NCI-H1092 (cell line): ENCODE measurements around the gene MED13L.
"Not testable (repeated sequence)": the region's sequence is repeated elsewhere in the genome, so short reads cannot be mapped to it uniquely, and the experiment has no call there.

ENCODE experiments used
- DNase-seq: peaks from one replicate; lab custom pipeline; 2025; lab: John Stamatoyannopoulos, UW

Gene MED13L

DNA sequence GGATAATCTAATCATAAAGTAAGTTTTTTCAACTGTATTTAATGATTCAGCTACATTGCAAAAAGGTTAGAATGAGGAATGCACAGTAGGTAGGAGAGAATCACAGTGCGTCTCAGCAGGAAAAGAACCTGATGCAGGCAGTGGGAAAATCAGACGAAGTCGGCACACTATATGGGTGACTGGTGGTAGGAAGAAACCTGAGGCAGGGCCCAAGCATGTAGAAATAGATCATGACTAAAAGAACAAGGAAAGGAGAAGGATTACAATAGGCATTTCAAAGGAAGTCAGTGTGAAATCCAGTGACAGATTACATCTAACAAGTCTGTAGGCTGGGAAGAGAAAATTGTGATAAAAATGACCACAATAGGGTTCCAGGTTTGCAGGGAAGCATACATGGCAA is 267.0 kb downstream of the MED13L start:
- DNase-seq = no peak

GRCh38 chr12:116009805-116010204 is 267.7 kb downstream of the MED13L start:
- DNase-seq = no peak

- no peak for DNase-seq
Observed at GRCh38 chr12:116006141-116006540, 271.4 kb downstream of the MED13L start.

DNA sequence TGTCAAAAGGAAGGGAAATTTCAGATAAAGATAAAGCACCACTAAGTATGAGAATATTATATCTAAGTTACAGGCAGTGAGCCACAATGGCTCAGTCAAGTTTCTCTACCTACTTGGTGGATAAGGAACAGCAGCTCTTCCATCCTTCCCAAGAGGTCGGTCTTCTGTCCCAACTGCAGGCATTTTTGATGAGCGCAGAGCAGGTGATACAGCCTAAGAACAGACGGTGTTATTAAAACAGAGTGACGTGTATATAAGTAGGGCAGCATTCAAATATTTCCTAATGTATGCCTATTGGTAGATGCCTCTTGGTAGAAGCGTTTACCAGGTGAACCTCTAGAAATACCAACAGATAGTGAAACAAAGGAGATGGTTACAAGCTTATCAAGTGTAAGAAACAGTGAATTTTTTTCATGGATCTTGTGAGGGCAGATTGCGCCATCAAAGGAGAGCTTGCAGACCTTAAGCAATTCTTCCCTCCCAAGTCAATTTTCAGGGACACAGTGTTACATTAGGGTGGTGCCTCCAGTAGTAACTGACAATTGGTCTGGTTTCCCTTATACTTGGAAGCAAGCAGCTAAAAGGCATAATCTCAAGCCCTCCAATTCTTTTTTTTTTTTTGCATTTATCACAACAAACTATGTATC is 274.5 kb downstream of the MED13L start:
- no peak for DNase-seq

- DNase-seq = no peak
Observed at GRCh38 chr12:116000252-116000651, 277.2 kb downstream of the MED13L start.

DNA sequence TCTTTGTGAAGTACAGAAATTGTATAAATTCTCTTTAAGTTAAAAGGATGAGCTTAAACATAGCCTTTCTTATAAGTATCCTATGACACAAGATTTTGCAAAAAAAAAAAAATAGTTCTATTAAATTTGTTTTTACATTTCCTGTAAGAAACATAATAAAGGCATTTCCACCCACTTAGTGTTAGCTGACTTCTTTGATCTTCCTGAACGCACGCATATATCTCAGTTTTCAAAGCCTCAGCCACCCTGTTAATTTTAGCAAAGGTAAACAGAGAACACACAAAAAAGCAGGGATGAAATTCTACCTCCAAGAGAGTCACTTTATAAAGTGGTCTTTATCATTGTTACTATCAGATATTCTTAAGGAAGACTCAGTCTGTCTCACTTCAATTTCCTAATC is 277.9 kb downstream of the MED13L start:
- no peak for DNase-seq

DNA sequence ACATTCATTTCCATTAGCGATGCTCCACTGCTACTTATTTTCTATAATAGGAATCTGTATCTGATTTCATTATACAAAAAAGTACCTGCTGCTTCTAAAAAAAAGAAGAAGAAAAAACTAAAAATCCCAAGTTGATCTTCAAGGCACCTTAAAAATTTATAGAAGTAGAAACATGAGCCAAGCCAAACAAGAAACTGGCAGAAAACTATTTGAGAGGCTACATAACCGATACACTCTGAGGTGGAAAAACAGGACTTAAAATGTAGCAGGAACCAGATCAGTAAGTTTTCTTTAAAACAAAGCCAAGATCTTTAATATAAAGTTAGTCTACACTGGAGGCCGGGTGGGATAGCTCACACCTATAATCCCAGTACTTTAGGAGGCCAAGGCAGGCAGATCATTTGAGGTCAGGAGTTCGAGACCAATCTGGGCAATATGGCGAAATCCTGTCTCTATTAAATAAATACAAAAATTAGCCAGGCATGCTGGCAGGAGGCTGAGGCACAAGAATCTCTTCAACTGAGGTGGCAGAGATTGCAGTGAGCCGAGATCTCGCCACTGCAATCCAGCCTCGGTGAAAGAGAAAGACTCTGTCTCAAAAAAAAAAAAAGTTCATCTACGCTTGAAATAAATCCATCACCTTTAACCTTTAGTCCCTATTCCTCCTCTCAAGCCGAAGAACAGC is 278.6 kb downstream of the MED13L start:
- no peak for DNase-seq

DNA sequence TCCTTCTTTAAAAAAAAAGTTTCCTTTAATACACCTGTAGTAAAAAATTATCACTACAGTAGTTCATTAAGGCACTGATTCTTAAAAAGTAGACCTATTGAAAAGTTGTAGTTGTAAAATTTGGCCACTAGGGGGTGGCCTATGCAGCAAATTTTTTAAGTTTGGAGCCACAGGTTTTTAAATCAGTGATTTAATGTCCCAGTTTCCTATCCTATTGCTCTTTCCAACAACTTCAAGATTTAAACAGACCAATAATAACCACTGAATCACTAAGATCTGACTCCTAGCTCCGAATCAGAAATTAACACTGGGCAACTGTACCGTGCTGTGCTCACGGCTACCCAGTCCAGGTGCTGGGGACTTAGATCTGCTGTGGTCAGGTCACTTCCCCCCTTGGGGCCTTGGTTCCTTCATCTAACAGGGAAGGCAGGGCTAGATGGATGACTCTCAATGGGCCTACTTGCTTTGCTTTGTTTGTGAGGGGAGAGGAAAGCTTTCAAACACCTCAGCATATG is 279.3 kb downstream of the MED13L start:
- no peak for DNase-seq

- no peak for DNase-seq
Observed at GRCh38 chr12:115993737-115994136, 283.8 kb downstream of the MED13L start.

DNA sequence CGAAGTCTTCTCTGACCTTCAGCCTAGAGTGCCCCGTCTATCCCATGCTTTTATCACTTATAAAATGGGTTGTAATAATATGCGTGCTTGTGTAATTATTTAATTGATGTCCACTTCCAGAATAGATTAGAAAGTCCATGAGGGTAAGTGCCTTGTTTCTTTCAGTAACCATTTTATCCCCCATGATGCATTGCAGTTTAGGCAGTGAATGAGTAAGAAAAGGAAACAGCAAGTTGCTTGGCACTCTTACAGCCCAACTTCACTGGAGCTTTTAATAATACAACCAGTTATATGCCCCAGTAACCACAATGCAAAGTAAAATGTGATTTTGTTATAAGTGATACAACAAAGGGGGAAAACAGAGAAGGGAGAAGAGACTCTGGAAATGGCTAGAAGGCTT is 287.3 kb downstream of the MED13L start:
- DNase-seq = no peak

- no peak for DNase-seq
Observed at GRCh38 chr12:115988625-115989563, 288.6 kb downstream of the MED13L start.

GRCh38 chr12:115988212-115988611 is 289.3 kb downstream of the MED13L start:
- no peak for DNase-seq

DNA sequence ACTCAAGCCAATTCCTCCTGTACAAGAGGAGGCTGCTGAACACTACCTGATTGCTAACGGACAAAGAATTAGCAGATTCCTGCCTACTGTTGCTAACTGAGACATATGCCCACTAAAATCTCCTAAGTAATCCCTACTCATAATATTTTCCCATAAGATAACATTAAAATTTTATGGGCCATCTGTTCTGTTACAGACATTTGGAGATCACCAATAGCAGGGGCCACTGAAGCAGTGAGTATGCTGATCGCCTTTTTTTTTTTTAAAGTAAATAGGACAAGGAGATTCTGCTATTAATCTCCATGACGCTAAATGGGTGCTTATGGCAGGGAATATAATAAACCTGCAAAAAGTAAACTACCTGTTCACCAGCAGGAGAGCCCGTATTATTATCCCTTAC is 292.9 kb downstream of the MED13L start:
- no peak for DNase-seq

- no peak for DNase-seq
Observed at GRCh38 chr12:115983226-115983798, 294.2 kb downstream of the MED13L start.

GRCh38 chr12:115980339-115980738 is 297.2 kb downstream of the MED13L start:
- DNase-seq = no peak

DNA sequence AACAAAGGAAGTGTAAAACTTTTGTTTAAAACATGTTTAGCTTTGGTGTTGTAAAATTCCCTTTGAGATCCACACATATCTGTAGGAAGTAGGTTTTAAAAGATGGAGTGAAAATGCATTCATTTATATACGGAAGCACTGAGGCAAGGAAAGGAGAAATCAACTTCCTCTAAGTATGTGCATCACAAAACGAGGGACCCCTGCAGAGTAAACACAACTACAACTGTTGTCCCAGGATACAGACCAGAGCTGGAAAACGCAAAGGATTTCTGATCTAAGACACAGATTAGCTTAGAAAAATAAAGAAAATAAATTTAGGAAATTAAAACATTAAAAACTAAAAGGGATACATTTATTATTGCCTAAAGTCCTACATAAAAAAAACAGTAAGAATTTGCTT is 297.6 kb downstream of the MED13L start:
- DNase-seq = no peak

GRCh38 chr12:115979351-115979750 is 298.1 kb downstream of the MED13L start:
- DNase-seq = no peak

DNA sequence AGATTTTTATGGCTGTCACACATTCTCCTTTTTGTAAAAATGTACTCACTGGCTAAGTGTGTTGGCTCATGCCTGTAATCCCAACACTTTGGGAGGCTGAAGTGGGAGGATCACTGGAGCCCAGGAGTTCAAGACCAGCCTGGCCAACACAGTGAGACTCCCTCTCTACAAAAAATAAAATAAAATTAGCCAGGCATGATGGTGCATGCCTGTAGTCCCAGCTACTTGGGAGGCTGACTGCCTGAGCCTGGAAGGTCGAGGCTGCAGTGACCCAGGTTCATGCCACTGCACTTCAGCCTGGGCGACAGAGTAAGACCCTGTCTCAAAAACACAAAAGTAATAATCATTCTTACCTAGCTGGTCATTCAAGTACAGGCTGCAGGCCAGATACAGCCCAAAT is 300.7 kb downstream of the MED13L start:
- DNase-seq = not testable (repeated sequence)

DNA sequence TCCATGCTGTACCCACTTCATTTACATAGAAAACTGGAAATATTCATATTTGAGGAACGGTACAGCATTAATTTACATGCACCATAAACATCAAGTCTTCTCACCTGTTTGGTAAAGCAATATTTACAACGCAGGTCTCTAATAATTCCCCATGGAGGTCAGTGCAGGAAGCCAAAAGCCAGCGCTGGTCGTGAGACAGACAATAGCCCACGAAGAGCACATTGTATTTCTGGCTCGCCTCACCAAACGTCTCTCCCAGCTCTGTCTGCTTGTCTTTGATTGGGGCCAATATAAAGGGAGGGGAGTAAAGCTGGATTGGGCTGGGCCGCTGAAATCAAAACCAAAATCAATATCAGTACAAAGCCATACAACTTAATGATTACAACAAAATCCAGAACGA is 302.1 kb downstream of the MED13L start:
- DNase-seq = no peak

GRCh38 chr12:115973968-115974724 is 303.3 kb downstream of the MED13L start:
- no peak for DNase-seq

DNA sequence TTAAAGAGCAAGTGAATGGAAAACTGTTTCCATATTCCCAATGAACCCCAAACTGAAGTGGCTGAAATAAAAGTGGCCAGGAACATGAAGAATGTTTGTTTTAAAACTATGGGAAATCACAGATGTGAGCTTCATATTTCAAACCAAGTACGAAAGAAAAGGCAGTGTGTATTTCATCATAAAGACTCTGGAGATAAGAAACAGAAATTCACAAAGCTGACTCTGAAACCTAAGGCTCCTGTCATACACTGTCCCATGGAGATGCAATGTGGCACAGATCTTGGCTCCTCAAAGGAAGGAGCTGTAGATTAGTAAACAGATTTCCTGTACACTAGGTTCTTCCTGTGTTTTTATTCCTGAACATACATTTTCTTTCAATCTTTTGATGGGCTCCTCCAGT is 304.4 kb downstream of the MED13L start:
- DNase-seq = no peak

GRCh38 chr12:115972241-115972640 is 305.3 kb downstream of the MED13L start:
- DNase-seq = no peak
